Mesothelial cell of epicardium (in vitro differentiated cells): ENCODE data around the gene LRP5. TPM values are rescaled to one million over a fixed set of nuclear protein-coding genes. Genes with fewer than 3 reads are reported as not detected.

Source experiments
- DNase-seq, 2 experiments: peaks; one replicate each; pipeline ENCODE4 v3.0.0; 2021; ENCODE audit warnings: low spot score in 2 of 2; ENCODE audit not compliant: unreplicated experiment in 2 of 2
- H3K27ac Mint-ChIP-seq: 2 replicates; pipeline ENCODE4 v1.8.0; 2021; ENCODE audit warnings: mixed read lengths
- H3K27me3 Mint-ChIP-seq: 2 replicates; pipeline ENCODE4 v1.8.0; 2021; ENCODE audit warnings: low read depth, mixed read lengths
- H3K36me3 Mint-ChIP-seq: 2 replicates; pipeline ENCODE4 v1.8.0; 2021; ENCODE audit warnings: mixed read lengths
- H3K4me1 Mint-ChIP-seq: 2 replicates; pipeline ENCODE4 v1.8.0; 2021; ENCODE audit warnings: mixed read lengths
- H3K4me3 Mint-ChIP-seq: 2 replicates; pipeline ENCODE4 v1.8.0; 2021; ENCODE audit warnings: mild to moderate bottlenecking, moderate library complexity, mixed read lengths
- H3K9me3 Mint-ChIP-seq: 2 replicates; pipeline ENCODE4 v1.8.0; 2021; ENCODE audit warnings: mixed read lengths
- CTCF ChIP-seq: fragments of 200-600 bp; sonication (generic); IDR thresholded peaks from one replicate; pipeline ENCODE4 v1.5.0; 2021; ENCODE audit warnings: antibody characterized with exemption; ENCODE audit not compliant: unreplicated experiment
- total RNA-seq: library from RNA; stranded (reverse); gene quantifications from 3 replicates; pipeline ENCODE4 v1.2.1, GENCODE V29; 2021

Gene LRP5
- total RNA-seq, 1 donor from 2014 or later = 72.5 TPM

- Mint-ChIP-seq H3K36me3 (peaks cover 3% of the 10 kb centered on the region), H3K27ac (peak overlapping the region; percentile 95), H3K9me3 (no peaks in the 10 kb centered on the region), H3K27me3 (no peaks in the 10 kb centered on the region), H3K4me1 (peaks cover 55% of the 10 kb centered on the region), H3K4me3 (no peak overlapping the region)
- TF ChIP-seq CTCF = no peak
- no peak for DNase-seq
Observed at GRCh38 chr11:68330700-68331337, 18.4 kb downstream of the LRP5 start.

GRCh38 chr11:68331338-68331947 lies 19.1 kb downstream of the LRP5 start:
- no peaks in the 10 kb centered on the region for H3K27me3 Mint-ChIP-seq
- H3K4me1 Mint-ChIP-seq = peaks cover 55% of the 10 kb centered on the region
- peak overlapping the region; percentile 95 for H3K27ac Mint-ChIP-seq
- no peak for DNase-seq
- H3K4me3 Mint-ChIP-seq = no peak overlapping the region
- H3K9me3 Mint-ChIP-seq = no peaks in the 10 kb centered on the region
- peaks cover 3% of the 10 kb centered on the region for H3K36me3 Mint-ChIP-seq
- no peak for TF ChIP-seq CTCF

- Mint-ChIP-seq H3K4me3 (no peak overlapping the region), H3K27me3 (no peaks in the 10 kb centered on the region), H3K36me3 (peaks cover 3% of the 10 kb centered on the region), H3K9me3 (no peaks in the 10 kb centered on the region), H3K27ac (peak overlapping the region; percentile 49), H3K4me1 (peaks cover 55% of the 10 kb centered on the region)
- TF ChIP-seq CTCF = no peak
- DNase-seq = no peak
Observed at GRCh38 chr11:68332186-68332585, 19.8 kb downstream of the LRP5 start.

GRCh38 chr11:68333173-68333572 lies 20.8 kb downstream of the LRP5 start:
- Mint-ChIP-seq H3K27ac (peak overlapping the region; percentile 87), H3K4me3 (no peak overlapping the region), H3K9me3 (no peaks in the 10 kb centered on the region), H3K27me3 (no peaks in the 10 kb centered on the region), H3K4me1 (peaks cover 50% of the 10 kb centered on the region), H3K36me3 (peaks cover 3% of the 10 kb centered on the region)
- no peak for DNase-seq
- no peak for TF ChIP-seq CTCF

GRCh38 chr11:68334923-68335322 lies 22.5 kb downstream of the LRP5 start:
- peaks cover 3% of the 10 kb centered on the region for H3K36me3 Mint-ChIP-seq
- DNase-seq = no peak
- H3K9me3 Mint-ChIP-seq = no peaks in the 10 kb centered on the region
- H3K27me3 Mint-ChIP-seq = no peaks in the 10 kb centered on the region
- H3K27ac Mint-ChIP-seq = no peak overlapping the region
- TF ChIP-seq CTCF = no peak
- no peak overlapping the region for H3K4me3 Mint-ChIP-seq
- peaks cover 37% of the 10 kb centered on the region for H3K4me1 Mint-ChIP-seq
